MV-4-11 (cell line): Measurements from ENCODE around the gene C7orf33.
"Not testable (repeated sequence)": the region's sequence is repeated elsewhere in the genome, so short reads cannot be mapped to it uniquely, and the experiment has no call there.

ENCODE experiments used
- DNase-seq: peaks from one replicate; lab custom pipeline; 2025; lab: John Stamatoyannopoulos, UW

The C7orf33 gene

DNA sequence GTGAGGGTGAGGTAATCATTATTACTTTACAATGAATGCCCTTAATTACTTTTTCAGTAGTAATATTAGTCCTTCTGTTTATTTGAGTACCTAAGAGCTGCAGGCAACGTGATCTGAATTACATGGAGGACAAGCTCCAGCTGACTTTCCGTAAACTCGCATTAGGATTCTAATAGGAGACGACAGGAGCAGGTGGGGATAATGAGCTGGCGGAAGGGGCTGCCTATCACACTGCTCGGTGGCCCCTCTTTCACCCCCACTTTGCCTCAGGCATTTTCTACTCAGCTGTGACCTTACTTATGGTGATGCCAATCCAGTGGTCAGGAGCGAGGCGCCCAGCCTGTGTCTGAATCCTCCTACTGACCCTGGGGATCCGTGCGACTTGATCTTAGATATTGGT, at the start of gene C7orf33:
Gene C7orf33, plus strand, starts transcription at position 296 of the 400 bp plus-strand sequence. CDS start 160 bp downstream, outside the sequence.
- no peak for DNase-seq

DNA sequence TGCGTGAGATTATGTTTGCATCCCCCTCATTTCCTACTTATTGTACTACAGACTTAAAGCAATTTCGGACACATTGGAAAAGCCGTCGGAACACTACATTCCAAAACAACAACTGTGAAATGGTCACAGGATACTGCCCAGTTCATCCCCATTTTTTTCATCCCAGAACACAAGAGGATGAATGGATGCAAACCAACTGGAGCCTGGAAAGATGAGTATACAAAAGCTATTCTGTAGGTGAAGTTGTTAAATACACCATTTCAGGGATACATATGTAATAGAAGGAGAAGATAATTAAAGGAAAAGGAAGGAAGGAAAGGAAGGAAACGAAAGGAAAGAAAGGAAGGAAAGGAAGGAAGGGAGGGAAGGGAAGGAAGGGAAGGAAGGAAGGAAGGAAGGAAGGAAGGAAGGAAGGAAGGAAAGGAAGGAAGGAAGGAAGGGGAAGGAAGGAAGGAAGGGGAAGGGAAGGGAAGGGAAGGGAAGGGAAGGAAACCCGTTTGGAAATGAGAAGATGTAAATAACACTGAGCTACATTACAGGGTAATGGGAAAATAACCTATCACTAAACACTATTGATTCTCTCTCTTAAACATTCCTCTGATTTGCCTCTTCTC, 48.6 kb upstream of the C7orf33 start:
- no peak for DNase-seq

GRCh38 chr7:148543302-148543701, 47.3 kb upstream of the C7orf33 start:
- DNase-seq: no peak

DNA sequence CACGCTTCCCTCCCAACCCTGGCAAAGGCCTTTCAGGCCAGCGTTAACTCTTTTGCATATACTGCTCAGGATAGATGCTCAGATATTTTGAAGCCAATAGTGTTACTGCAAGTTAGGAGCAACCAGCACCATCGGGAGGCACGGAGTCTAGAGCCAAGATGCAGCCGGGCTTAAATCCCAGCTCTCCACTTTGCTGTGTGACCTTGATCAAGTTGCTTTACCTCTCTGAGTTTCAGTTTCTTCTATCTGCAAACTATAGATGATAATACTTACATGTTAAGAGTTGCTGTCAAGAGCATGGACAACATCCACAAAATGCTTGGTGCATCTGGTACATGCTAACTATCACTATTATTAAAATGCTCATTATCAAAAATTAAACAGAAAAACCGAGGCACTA, 45.4 kb upstream of the C7orf33 start:
- DNase-seq: no peak

DNA sequence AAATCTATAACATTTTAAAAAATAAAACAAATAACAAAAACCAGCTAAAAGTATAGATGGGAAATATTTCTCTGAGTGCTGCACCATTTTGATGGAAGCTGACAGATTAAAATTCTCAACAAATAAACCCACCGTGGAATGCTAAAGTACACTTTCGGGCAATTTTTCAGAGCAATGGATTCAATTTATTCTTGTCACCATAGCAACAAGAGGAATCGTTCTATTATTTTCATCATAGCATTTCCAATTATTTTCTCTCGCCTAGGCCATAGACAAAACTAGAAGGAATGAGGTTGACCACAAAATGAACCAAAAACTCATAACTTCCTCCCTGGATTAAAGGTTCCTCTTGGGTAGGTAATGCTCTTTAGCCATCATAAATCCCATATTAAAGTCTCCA, 44.6 kb upstream of the C7orf33 start:
- DNase-seq: peak; percentile 40

DNA sequence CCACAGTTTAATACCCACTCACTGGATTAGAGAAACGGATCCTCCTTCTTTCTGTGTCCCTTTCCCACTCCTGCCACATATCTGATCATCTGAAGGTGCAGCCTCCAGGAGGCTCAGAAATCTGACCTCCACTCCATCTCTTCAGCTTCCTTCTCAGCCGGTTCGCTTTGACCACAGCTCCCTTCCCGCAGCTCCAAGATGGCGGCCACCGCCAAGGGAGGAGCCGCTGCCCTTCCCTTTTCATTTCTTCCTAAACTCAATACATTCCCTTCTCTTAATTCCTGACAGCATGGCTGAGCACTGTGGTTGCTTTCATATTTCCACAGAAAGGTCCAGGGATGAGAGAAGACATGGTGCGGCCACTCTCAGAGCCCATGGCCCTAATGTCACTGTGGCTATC, 43.7 kb upstream of the C7orf33 start:
- DNase-seq: no peak

DNA sequence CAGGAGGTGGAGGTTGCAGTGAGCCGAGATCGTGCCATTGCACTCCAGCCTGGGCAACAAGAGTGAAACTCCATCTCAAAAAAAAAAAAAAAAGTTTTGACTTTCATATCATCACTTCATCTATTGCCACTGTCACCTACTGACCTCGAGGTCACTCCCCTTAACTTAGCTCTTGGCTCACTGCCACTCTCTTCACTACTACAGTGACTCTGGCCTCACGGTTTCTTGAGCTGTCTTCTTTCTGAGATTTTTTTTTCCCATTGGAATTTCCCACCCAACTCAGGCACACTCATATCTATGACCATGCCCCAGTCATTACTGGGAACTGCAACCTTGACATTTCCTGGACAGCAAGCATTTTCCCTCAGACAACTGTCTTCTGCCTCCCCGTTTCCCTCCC, 42.6 kb upstream of the C7orf33 start:
- DNase-seq: no peak

DNA sequence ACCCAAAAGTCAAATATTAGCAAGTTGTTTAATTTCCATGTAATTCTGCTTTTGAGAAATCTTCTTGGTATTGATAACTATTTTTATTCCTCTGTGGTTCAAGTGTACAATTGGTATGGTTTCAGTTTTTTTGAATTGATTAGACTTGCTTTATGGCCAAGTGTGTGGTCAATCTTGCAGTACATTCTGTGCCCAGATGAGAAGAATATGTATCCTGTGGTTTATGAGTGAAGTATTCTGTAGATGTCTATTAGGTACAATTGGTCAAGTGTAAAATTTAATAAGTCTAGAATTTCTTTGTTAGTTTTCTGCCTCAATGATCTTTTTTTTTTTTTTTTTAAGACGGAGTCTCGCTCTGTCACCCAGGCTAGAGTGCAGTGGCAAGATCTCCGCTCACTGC, 36.6 kb upstream of the C7orf33 start:
- no peak for DNase-seq

GRCh38 chr7:148556892-148557291, 33.7 kb upstream of the C7orf33 start:
- peak; percentile 23 for DNase-seq

DNA sequence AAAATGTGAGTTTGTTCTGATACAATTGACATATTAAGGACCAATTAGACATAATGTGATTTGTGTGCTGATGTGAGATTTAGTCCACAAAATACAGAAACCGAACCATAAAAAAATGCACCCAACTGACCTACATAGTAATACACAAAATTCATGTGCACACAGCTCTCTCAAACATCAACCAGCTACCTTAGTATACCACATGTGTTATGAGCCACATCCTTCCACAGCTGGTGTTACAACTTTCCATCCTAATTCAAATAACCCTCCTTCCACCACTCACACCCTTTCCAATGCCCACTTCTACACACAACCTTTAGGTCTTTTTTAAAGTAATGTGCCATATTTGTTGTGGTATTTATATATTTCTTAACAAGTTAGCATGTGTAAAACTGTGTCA, 31.7 kb upstream of the C7orf33 start:
- DNase-seq: no peak

DNA sequence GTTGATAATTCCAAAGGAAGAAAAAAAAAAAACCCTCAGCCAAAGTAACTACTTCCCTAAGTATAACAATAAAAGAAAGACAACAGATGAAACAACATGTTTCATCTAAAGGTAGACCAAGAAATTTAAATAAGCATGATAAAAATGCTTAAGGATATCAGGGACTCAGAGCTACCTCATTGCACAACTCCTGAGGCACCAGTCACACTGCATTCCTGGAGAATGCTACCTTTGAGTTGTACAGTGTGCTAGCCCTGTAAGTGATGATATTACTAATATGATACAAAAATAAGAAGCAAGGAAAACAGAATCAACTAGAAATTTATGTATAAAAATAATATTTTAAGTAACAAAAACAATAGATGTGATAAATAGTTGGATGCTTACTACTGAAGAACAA, 29.5 kb upstream of the C7orf33 start:
- no peak for DNase-seq

DNA sequence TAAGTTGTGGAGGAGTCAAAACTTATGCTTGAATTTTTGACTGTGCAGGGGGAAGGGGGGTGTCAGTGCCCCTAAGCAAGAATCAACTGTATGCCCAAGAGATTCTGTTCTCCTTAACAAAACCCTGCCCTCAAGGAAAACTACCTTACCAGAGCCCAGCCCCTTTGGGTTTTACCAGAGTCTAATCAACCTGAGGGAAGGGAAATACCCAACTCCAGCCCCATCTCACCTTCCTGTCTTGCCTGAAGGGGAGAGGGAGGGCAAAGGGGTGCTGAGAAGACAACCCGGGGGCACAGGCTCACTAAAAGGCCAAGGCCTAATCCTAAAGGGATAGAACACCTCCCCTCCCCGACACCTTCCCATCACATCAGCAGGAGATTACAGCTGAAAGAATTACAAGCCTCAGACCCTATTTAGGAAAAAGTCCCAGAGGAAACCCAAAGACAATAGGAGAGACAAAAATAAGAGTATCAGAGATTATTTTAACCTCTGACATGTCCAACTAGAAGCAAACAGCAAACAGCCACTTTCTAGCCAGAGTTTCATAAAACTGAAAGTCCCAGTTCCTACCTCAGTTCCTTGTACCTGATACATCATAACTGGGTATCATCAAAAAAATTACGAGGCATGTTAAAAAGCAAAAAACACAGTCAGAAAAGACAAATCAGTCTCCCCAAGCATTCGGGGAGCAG, 26.8 kb upstream of the C7orf33 start:
- no peak for DNase-seq

DNA sequence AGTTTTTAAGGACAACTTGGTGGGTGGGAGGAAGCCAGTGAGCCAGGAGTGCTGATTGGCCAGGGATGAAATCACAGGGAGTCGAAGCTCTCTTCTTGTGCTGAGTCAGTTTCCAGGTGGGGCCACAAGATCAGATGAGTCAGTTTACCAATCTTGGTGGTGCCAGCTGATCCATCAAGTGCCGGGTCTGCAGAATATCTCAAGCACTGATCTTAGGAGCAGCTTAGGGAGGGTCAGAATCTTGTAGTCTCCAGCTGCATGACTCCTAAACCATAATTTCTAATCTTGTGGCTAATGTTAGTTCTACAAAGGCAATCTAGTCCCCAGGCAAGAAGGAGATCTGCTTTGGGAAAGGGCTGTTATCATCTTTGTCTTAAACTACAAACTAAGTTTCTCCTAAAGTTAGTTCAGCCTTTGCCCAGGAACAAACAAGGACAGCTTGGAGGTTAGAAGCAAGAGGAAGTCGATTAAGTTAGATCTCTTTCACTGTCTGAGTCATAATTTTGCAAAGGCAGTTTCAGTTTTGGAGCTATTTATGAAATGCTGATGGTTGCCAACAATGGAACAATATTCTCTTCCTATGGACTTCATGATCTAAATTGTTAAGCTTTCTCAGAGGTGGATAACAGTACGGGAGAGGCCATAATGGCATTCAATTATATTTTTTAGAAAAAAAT, 26.2 kb upstream of the C7orf33 start:
- peak; percentile 92 for DNase-seq

- no peak for DNase-seq
These were observed 23.8 kb upstream of the C7orf33 start for GRCh38 chr7:148566736-148567135.

- DNase-seq: no peak
These were observed 23.0 kb upstream of the C7orf33 start for GRCh38 chr7:148567524-148567923.

- DNase-seq: peak; percentile 86
These were observed 20.1 kb upstream of the C7orf33 start for GRCh38 chr7:148570510-148570909.

DNA sequence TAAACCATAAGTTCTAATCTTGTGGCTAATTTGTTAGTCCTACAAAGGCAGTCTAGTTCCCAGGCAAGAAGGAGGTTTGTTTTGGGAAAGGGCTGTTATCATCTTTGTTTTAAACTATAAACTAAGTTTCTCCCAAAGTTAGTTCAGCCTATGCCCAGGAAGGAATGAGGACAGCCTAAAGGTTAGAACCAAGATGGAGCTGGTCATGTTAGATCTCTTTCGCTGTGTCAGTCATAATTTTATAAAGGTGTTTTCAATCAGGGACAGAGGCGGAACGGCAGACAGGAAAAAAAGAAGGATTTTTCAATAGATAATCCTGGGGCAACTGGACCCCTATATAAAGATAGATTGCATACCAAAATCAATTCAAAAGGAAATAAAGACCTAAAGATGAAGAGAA, 19.6 kb upstream of the C7orf33 start:
- DNase-seq: not testable (repeated sequence)

- DNase-seq: no peak
These were observed 19.2 kb upstream of the C7orf33 start for GRCh38 chr7:148571381-148571780.

GRCh38 chr7:148572067-148572522, 18.5 kb upstream of the C7orf33 start:
- no peak for DNase-seq

DNA sequence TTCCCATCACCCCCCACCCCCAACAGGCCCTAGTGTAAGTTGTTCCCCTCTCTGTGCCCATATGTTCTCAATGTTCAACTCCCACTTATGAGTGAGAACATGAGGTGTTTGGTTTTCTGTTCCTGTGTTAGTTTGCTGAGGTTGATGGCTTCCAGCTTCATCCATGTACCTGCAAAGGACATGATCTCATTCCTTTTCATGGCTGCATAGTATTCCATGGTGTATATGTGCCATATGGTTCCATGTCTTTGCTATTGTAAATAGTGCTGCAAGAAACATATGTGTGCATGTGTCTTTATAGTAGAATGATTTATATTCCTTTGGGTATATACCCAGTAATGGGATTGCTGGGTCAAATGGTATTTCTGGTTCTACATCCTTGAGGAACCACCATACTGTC, 17.0 kb upstream of the C7orf33 start:
- DNase-seq: not testable (repeated sequence)

DNA sequence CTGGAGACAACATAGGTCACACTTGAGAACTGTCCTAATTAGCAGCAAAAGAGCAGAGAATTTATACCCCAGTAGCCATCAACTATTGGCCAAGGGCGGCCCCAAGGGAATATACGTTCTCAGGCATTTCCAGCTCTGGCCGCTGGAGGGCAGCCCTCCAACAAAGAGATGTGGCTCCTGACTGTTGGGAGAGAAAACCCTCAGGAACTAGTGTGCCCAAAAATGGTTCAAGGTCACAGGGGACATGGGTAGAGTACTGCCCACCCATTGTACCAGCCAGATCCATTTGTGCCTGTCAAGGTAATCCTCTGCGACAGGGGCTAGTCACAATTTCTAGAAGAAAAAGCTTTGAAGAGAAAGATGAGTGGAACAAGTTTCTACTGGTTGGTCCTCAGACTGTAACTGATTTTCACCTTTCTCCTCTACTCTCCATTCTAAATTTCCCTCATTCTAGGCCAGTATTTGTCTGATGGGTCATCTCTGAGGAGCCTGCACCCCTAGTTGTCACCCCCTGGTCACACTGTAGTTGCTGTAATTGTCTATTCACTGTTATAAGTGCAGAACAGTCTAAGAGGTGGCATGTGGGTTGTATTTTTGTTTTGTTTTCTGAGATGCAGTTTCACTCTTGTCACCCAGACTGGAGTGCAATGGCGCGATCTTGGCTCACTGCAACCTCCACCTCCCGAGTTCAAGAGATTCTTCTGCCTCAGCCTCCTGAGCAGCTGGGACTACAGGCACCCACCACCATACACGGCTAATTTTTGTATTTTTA, 14.7 kb upstream of the C7orf33 start:
- peak; percentile 66 for DNase-seq

- no peak for DNase-seq
These were observed 11.2 kb upstream of the C7orf33 start for GRCh38 chr7:148579366-148579765.
